SU-DHL-6 (cell line): ENCODE measurements around the gene LRRC2.

ENCODE experiments used
- H2AFZ ChIP-seq: fragments of 200-600 bp; sonication (generic); 2 replicates; pipeline ENCODE4 v1.6.1; 2014; ENCODE audit warnings: low read depth, mild to moderate bottlenecking, moderate library complexity, mixed read lengths, antibody characterized with exemption, low read length; ENCODE audit not compliant: severe bottlenecking
- H3F3A ChIP-seq: fragments of 200-600 bp; shearing (Covaris generic); 2 replicates; pipeline ENCODE4 v1.6.0; 2016; ENCODE audit warnings: antibody characterized with exemption, mild to moderate bottlenecking; ENCODE audit not compliant: insufficient read depth
- H3K27ac ChIP-seq: fragments of 200-600 bp; sonication (generic); 2 replicates; pipeline ENCODE4 v1.5.1; 2016; ENCODE audit warnings: low read depth, mild to moderate bottlenecking, low read length, moderate library complexity, mixed read lengths
- H3K27me3 ChIP-seq: fragments of 200-600 bp; sonication (generic), shearing (Covaris generic); 2 replicates; pipeline ENCODE4 v1.6.0; 2014; ENCODE audit warnings: mild to moderate bottlenecking, low read length
- H3K36me3 ChIP-seq: fragments of 200-600 bp; sonication (generic); 2 replicates; pipeline ENCODE4 v1.6.1; 2014; ENCODE audit warnings: mild to moderate bottlenecking, low read length, mixed read lengths
- H3K4me2 ChIP-seq: fragments of 300-600, 200-600 bp; shearing (Covaris generic), sonication (generic); 2 replicates; pipeline ENCODE4 v1.6.0; 2014; ENCODE audit warnings: low read length, low read depth, mild to moderate bottlenecking; ENCODE audit not compliant: poor library complexity, severe bottlenecking
- H3K4me3 ChIP-seq: fragments of 200-600 bp; sonication (generic); 2 replicates; pipeline ENCODE4 v1.5.1; 2014; ENCODE audit warnings: antibody characterized with exemption, low read length, mild to moderate bottlenecking, mixed read lengths; ENCODE audit not compliant: insufficient read depth, poor library complexity, severe bottlenecking
- H3K79me2 ChIP-seq: fragments of 200-600 bp; sonication (generic); 2 replicates; pipeline ENCODE4 v1.6.1; 2014; ENCODE audit warnings: mild to moderate bottlenecking, low read length, moderate library complexity; ENCODE audit not compliant: insufficient read depth
- H3K9ac ChIP-seq: fragments of 200-600 bp; sonication (generic); 2 replicates; pipeline ENCODE4 v1.7.0; 2014; ENCODE audit warnings: mild to moderate bottlenecking, low read length
- H3K9me2 ChIP-seq: fragments of 200-600 bp; sonication (generic); replicated peaks from 2 replicates; pipeline ENCODE4 v1.6.1; 2014; ENCODE audit warnings: low read length; ENCODE audit not compliant: insufficient read depth
- H3K9me3 ChIP-seq: fragments of 200-600 bp; sonication (generic); 2 replicates; pipeline ENCODE4 v1.6.1; 2014; ENCODE audit warnings: low read length, mixed read lengths; ENCODE audit not compliant: insufficient read depth
- H4K20me1 ChIP-seq: fragments of 200-600 bp; sonication (generic); 2 replicates; pipeline ENCODE4 v1.6.1; 2014; ENCODE audit warnings: low read depth, mild to moderate bottlenecking, antibody characterized with exemption, low read length, moderate library complexity, mixed read lengths
- CTCF ChIP-seq: fragments of 200-600 bp; sonication (generic); IDR thresholded peaks from one replicate; pipeline ENCODE4 v1.5.1; 2017; ENCODE audit warnings: antibody characterized with exemption, mild to moderate bottlenecking, low read length, moderate library complexity; ENCODE audit not compliant: insufficient read depth, poor library complexity, severe bottlenecking
- EZH2phosphoT487 ChIP-seq: fragments of 200-600 bp; sonication (generic), shearing (Covaris generic); conservative IDR thresholded peaks from 2 replicates; pipeline ENCODE4 v1.6.1; 2018; ENCODE audit warnings: mild to moderate bottlenecking, antibody characterized with exemption, low read length, moderate library complexity, mixed read lengths

LRRC2 gene

GRCh38 chr3:46500656-46501635 is 65.2 kb downstream of the LRRC2 start:
- Histone ChIP-seq H3K4me3 (no peak overlapping the region), H3F3A (peaks cover 6% of the 10 kb centered on the region; the same call in 1 of the 2 replicates), H3K27ac (no peak overlapping the region), H2AFZ (no peak overlapping the region), H3K27me3 (no peaks in the 10 kb centered on the region), H3K9me3 (peaks cover 15% of the 10 kb centered on the region; the same call in 1 of the 2 replicates), H3K9ac (peak overlapping the region; percentile 3; the same call in 1 of the 2 replicates), H3K9me2 (no peaks in the 10 kb centered on the region), H3K4me2 (no peak overlapping the region), H4K20me1 (no peaks in the 10 kb centered on the region), H3K36me3 (no peaks in the 10 kb centered on the region; the same call in 1 of the 2 replicates), H3K79me2 (no peaks in the 10 kb centered on the region)
- TF ChIP-seq EZH2phosphoT487 (no peak), CTCF (no peak)

GRCh38 chr3:46498916-46499519 is 67.1 kb downstream of the LRRC2 start:
- Histone ChIP-seq H3K79me2 (no peaks in the 10 kb centered on the region), H3K27me3 (no peaks in the 10 kb centered on the region), H2AFZ (no peak overlapping the region), H4K20me1 (no peaks in the 10 kb centered on the region), H3K9ac (no peak overlapping the region), H3K27ac (no peak overlapping the region), H3K36me3 (no peaks in the 10 kb centered on the region; the same call in 1 of the 2 replicates), H3F3A (no peaks in the 10 kb centered on the region), H3K9me2 (no peaks in the 10 kb centered on the region), H3K9me3 (peaks cover 4% of the 10 kb centered on the region; the same call in 1 of the 2 replicates), H3K4me2 (no peak overlapping the region), H3K4me3 (no peak overlapping the region)
- TF ChIP-seq EZH2phosphoT487, result no peak
- TF ChIP-seq CTCF, result no peak

GRCh38 chr3:46497556-46498265 is 68.4 kb downstream of the LRRC2 start, which contains the start of gene RTP3:
Gene RTP3 (plus strand): TSS chr3:46497976. CDS start chr3:46498063, 87 bp downstream.
- H3K9ac ChIP-seq, result peak within 1 kb of the TSS; percentile 38; the same call in 1 of the 2 replicates
- H3K27ac ChIP-seq, result no peak within 1 kb of the TSS
- no peaks in the 10 kb centered on the region for H3F3A ChIP-seq
- no peaks in the 10 kb centered on the region for H3K27me3 ChIP-seq
- H3K79me2 ChIP-seq, result no peaks in the 10 kb centered on the region
- no peak for TF ChIP-seq CTCF
- TF ChIP-seq EZH2phosphoT487, result no peak
- no peak within 1 kb of the TSS for H2AFZ ChIP-seq
- no peak within 1 kb of the TSS for H3K4me2 ChIP-seq
- H4K20me1 ChIP-seq, result no peaks in the 10 kb centered on the region
- H3K36me3 ChIP-seq, result no peaks in the 10 kb centered on the region
- no peak within 1 kb of the TSS for H3K4me3 ChIP-seq
- no peaks in the 10 kb centered on the region for H3K9me2 ChIP-seq
- H3K9me3 ChIP-seq, result no peaks in the 10 kb centered on the region
